Fibroblast of skin of left quadriceps (primary cell): Measurements from ENCODE around the gene EIF3CL.
"Not testable (repeated sequence)": the region's sequence is repeated elsewhere in the genome, so short reads cannot be mapped to it uniquely, and the experiment has no call there.

ENCODE experiments used
- DNase-seq, 2 experiments: peaks; one replicate each; pipeline ENCODE4 v3.0.0-alpha.2; 2013; ENCODE audit warnings: low read depth in 2 of 2

EIF3CL gene

DNA sequence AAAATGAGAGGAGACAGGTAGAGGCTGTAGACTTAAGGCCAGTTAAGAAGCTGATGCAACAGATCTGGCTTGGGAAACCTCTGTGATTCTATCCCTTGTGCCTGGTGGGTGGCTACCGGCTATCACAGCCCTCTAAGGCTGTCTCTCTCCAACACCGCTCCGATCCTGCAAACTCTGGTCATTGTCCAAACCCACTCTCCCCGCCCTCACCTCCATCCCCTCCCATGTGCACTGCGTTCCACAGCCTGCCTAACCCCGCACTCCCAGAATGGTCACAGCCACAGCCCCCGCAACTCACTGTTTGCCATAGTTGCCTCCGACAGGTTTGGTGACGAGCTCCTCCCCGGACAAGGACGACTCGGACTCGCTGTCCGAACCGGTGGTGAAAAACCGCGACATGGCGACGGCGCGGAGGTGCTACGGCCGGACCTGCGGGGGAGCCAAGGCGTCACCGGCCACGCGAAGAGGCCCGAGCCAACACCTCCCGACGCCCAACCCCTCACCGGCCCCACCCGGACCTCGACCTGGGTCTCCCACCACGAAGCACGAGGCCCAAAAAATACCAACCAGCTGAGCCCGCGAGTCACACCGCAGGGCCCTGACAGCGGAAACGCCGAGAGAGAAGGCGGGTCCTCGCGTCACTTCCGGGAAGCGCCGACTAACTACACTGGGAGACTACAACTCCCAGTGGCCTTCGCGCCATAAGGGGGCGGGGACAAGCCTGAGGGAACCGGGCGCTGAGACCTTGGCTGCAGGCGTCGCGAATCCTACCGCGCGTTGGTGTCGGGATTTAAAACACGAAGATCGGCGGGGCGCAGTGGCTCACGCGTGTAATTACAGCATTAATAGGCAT lies at the start of gene EIF3CL:
TSS of gene EIF3CL (minus strand) at position 622 of the 853 bp plus-strand sequence. CDS start at position 399, 223 bp downstream.
- not testable (repeated sequence) for DNase-seq

- not testable (repeated sequence) for DNase-seq
These were observed 43.4 kb upstream of the EIF3CL start for GRCh38 chr16:28447081-28447480.

DNA sequence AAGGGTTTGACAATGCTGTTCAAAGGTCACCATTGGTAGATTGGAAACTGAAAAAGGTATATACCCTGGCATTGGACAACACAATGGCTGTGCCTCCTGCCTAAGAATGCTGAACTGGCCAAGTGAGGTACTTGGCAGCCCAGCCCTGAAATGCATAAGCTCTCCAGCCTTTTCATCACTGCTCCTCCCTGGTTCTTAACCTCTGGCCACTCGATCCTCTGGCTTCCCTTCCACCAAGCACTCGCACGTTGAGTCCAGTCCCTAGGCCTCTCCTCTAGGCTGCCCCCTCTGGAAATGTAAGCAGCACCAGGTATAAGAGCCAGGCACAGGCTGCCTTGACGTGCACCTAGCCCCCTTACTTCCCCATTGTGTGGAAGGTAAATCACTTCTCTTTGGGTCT lies 42.7 kb upstream of the EIF3CL start:
- not testable (repeated sequence) for DNase-seq

GRCh38 chr16:28443943-28444342 lies 40.3 kb upstream of the EIF3CL start:
- DNase-seq = not testable (repeated sequence)

DNA sequence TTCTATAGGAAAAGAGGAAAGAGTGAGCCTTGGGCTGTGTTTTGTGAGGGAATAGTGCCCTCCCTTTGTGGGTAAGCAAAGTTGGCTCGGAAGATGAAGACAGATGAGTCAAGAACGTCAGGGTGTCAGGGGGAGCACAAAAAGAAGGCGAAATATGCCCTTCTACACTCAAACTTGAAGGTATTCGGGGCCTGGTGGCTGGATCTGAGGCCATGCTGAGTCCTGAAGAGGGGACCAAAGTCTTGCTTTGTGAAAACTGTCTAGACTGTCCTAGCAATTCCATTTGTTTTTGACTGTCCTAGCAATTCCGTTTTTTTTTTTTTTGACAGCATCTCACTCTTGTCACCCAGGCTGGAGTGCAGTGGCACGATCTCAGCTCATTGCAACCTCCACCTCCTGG lies 35.3 kb upstream of the EIF3CL start:
- DNase-seq = not testable (repeated sequence)

- not testable (repeated sequence) for DNase-seq
These were observed 31.7 kb upstream of the EIF3CL start for GRCh38 chr16:28435340-28435739.

GRCh38 chr16:28426060-28426680 lies 22.5 kb upstream of the EIF3CL start:
- not testable (repeated sequence) for DNase-seq

DNA sequence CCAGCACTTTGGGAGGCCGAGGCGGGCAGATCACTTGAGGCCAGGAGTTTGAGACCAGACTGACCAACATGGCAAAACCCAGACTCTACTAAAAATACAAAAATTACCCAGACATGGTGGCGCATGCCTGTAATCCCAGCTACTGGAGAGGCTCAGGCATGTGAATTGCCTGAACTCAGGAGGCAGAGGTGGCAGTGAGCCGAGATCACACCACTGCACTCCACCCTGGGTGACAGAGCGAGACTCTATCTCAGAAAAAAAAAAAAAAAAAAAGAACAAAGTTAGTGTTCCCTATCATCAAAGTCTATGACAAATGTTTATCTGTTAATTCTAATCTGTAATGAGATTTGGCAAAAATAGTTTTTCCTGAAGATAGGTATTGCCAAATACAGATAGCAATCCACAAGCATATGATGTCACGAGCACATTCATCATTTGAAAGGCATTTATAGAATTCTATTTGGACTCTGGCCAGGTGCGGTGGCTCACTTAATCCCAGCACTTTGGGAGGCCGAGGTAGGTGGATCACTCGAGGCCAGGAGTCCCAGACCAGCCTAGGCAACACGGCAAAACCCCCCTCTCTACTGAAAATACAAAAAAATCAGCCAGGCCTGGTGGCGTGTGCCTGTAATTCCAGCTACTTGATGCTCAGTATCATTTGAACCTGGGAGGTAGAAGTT lies 17.6 kb upstream of the EIF3CL start:
- not testable (repeated sequence) for DNase-seq

GRCh38 chr16:28417033-28417432 lies 13.4 kb upstream of the EIF3CL start:
- DNase-seq = not testable (repeated sequence)

DNA sequence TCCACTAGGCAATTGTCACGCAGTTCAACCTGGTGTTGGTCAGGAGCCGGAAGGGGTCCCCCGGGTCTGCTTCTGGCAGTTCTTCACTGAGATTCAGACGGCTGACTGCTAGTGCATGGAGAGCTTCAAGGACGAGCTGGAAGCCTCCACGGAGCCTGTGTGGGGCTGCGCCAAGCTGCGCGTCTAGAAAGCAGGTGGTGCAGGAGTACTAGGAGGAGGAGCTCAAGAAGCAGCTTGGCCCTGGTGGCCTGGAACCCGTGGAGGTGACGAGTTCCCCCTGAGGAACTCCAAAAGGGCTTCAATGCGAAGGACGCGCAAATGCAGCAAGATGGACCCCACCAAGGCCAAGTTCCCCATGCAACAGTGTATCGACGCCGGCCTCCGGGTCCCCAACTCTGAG lies 10.9 kb upstream of the EIF3CL start:
- DNase-seq = not testable (repeated sequence)

DNA sequence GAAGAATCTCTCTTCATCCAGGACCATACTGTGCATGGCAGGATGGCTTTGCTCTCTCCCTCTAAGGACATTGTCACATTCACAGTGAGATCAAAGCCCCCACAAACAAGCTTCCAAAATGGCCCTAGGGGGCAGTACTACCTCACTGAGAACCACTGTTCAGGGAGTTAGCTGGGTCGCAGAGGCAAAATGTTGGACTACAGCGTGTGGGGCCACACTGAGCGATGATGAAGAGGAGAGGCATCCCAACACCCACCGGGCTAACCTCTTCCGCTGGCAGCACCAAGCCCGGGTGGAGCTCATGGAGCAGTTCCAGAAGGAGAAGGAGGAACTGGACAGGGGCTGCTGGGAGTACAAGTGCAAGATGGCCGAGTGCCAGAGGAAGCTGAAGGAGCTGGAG lies 9.9 kb upstream of the EIF3CL start:
- not testable (repeated sequence) for DNase-seq

GRCh38 chr16:28392054-28392453 lies 11.6 kb downstream of the EIF3CL start:
- DNase-seq = not testable (repeated sequence)

DNA sequence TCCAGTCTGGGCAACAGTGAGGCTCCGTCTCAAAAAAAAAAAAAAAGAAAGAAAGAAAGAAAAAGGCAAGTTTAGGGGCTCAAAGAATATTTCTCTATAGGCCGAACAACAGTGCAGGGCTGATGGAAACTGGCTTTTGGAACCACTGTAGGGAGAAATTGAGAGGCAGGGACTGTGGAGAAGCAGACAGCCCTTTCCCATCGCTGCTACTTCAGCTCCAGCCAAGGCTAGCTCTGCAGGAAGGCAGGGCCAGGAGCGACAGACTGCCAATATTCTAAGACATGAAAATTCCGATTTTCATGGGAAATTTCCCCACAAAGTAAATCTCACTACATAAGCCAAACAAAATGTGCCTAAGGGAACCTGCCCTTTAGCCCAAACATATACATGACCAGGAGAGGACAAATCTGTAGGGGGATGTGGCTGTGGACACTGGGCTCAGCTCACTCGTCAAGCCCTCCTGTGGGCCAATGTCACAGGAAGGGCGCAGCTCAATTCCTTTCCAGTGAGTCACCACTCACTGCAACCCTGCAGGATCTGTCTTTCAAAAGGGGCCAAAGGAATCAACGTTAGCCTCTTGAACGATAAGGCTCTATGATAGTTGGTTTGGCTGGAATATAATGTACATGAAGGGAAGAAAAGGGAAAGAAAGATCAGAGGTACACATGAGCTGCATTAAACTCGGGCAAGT lies 21.3 kb downstream of the EIF3CL start:
- DNase-seq = not testable (repeated sequence)

DNA sequence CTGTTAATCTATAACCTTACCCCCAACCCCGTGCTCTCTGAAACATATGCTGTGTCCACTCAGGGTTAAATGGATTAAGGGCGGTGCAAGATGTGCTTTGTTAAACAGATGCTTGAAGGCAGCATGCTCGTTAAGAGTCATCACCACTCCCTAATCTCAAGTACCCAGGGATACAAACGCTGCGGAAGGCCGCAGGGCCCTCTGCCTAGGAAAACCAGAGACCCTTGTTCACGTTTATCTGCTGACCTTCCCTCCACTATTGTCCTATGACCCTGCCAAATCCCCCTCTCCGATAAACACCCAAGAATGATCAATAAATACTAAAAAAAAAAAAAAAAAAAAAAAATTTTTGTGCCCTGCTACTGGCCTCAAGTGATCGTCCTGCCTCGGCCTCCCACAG lies 25.8 kb downstream of the EIF3CL start:
- DNase-seq = not testable (repeated sequence)

DNA sequence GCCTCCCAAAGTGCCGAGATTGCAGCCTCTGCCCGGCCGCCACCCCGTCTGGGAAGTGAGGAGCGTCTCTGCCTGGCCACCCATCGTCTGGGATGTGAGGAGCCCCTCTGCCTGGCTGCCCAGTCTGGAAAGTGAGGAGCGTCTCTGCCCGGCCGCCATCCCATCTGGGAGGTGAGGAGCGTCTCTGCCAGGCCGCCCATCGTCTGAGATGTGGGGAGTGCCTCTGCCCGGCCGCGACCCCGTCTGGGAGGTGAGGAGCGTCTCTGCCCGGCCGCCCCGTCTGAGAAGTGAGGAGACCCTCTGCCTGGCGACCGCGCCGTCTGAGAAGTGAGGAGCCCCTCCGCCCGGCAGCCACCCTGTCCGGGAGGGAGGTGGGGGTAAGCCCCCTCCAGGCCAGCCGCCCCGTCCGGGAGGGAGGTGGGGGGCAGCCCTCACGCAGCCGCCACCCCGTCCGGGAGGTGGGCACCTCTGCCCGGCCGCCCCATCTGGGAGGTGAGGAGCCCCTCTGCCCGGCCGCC lies 26.5 kb downstream of the EIF3CL start:
- not testable (repeated sequence) for DNase-seq

GRCh38 chr16:28375115-28375514 lies 28.5 kb downstream of the EIF3CL start:
- DNase-seq = not testable (repeated sequence)

DNA sequence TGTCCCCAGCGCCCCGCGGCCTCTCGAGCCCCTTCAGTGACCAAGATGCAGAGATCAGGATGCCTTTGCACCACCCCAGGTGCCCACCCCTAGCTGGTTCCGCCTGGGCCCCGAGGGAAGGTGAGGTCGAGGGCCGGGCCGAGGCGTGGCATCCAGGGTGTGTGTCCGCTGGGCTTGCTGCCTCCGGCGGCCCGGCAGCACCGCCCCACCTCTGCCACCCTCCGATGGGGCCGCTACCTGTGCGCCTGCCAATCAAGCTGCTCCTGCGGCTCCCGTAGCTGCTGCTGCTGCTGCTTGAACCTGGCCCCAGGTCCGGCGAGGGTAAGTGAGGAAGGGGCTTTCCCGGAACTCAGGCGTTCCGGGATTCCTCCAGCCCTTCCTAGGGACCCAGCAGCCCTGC lies 29.4 kb downstream of the EIF3CL start:
- DNase-seq = not testable (repeated sequence)

GRCh38 chr16:28367926-28368325 lies 35.7 kb downstream of the EIF3CL start:
- DNase-seq = not testable (repeated sequence)

GRCh38 chr16:28364268-28365173 lies 39.1 kb downstream of the EIF3CL start:
- DNase-seq = not testable (repeated sequence)

DNA sequence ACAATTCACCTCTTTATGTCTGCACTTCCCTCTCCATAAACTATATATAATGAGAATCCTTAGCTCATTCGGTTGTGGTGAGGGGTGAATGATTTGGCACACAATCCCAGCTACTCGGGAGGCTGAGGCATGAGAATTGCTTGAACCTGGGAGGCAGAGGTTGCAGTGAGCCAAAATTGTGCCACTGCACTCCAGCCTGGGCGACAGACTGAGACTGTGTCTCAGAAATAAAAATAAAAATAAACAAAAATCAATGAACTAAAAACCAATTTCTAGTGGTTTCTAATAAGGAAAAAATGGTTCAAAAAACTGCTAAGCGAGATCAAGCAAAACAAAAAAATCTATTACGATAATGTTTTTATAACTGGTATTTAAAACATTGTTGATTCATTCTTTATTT lies 40.2 kb downstream of the EIF3CL start, which contains the start of gene NPIPB6:
TSS of gene NPIPB6 (minus strand) at position 101 of the 400 bp plus-strand sequence. CDS start 686 bp downstream, outside the sequence.
- DNase-seq = not testable (repeated sequence)
